Upper lobe of right lung (tissue), 1 donor: Measurements from ENCODE around the gene GM2A. TPM values are rescaled to one million over a fixed set of nuclear protein-coding genes. Genes with fewer than 3 reads are reported as not detected.
A peak's percentile ranks its signal among the peaks of the same experiment; 100 is the strongest.
"Not testable (repeated sequence)": the region's sequence is repeated elsewhere in the genome, so short reads cannot be mapped to it uniquely, and the experiment has no call there.

Experiments
- ATAC-seq: fragments of 200-7000 bp; cut with Tn5 transposase; one replicate; pipeline ENCODE4 v1.9.1; 2020; ENCODE audit warnings: mild to moderate bottlenecking, moderate library complexity
- DNase-seq: peaks from one replicate; pipeline ENCODE4 v3.0.0-alpha.2; 2020
- H3K27ac ChIP-seq: fragments of 200-600 bp; one replicate; pipeline ENCODE4 v1.8.0; 2022
- H3K27me3 ChIP-seq: fragments of 200-600 bp; one replicate; pipeline ENCODE4 v1.8.0; 2022; ENCODE audit warnings: mild to moderate bottlenecking
- H3K36me3 ChIP-seq: fragments of 200-600 bp; one replicate; pipeline ENCODE4 v1.8.0; 2022
- H3K4me1 ChIP-seq: fragments of 200-600 bp; one replicate; pipeline ENCODE4 v1.8.0; 2022
- H3K4me3 ChIP-seq: fragments of 200-600 bp; one replicate; pipeline ENCODE4 v1.8.0; 2022; ENCODE audit warnings: mild to moderate bottlenecking
- H3K9me3 ChIP-seq: fragments of 200-600 bp; one replicate; pipeline ENCODE4 v1.8.0; 2022
- intact Hi-C: fragments of 100-400 bp; cut with DNase I; formaldehyde crosslinking; loops from one replicate; pipeline ENCODE4 v1.11.0; 2022
- total RNA-seq: library from RNA; stranded (reverse); fragmentation: NEBNext Ultra II Directional; extraction: Animal tissue kit (Norgen Biotek cat#: 25700); gene quantifications from one replicate; pipeline ENCODE4 v1.2.1, GENCODE V29; 2021
- TF ChIP-seq, protein P1 (sequence below): fragments of 200-600 bp; IDR thresholded peaks from one replicate; pipeline ENCODE4 v1.8.0; 2022; ENCODE audit warnings: antibody characterized with exemption
- donor health status: DM: no; HTN: yes; CAD: no; lungs with severe emphysema.

The GM2A gene
- total RNA-seq, 1 donor from 2014 or later, result 104 TPM

GRCh38 chr5:151236888-151237287 is 16.1 kb upstream of the GM2A start:
- ATAC-seq (no peak), DNase-seq (no peak)
- intact Hi-C loops, result loop anchor here (10.0 kb wide), 3 partner anchors 72 to 182 kb away; no protein-coding TSS in a partner anchor
- H3K27ac ChIP-seq, result no peak overlapping the region
- no peaks in the 10 kb centered on the region for H3K9me3 ChIP-seq
- no peak overlapping the region for H3K4me3 ChIP-seq
- H3K36me3 ChIP-seq, result no peaks in the 10 kb centered on the region
- H3K27me3 ChIP-seq, result no peaks in the 10 kb centered on the region
- TF ChIP-seq, protein P1, sequence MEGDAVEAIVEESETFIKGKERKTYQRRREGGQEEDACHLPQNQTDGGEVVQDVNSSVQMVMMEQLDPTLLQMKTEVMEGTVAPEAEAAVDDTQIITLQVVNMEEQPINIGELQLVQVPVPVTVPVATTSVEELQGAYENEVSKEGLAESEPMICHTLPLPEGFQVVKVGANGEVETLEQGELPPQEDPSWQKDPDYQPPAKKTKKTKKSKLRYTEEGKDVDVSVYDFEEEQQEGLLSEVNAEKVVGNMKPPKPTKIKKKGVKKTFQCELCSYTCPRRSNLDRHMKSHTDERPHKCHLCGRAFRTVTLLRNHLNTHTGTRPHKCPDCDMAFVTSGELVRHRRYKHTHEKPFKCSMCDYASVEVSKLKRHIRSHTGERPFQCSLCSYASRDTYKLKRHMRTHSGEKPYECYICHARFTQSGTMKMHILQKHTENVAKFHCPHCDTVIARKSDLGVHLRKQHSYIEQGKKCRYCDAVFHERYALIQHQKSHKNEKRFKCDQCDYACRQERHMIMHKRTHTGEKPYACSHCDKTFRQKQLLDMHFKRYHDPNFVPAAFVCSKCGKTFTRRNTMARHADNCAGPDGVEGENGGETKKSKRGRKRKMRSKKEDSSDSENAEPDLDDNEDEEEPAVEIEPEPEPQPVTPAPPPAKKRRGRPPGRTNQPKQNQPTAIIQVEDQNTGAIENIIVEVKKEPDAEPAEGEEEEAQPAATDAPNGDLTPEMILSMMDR, result no peak
- peaks cover 14% of the 10 kb centered on the region for H3K4me1 ChIP-seq

DNA sequence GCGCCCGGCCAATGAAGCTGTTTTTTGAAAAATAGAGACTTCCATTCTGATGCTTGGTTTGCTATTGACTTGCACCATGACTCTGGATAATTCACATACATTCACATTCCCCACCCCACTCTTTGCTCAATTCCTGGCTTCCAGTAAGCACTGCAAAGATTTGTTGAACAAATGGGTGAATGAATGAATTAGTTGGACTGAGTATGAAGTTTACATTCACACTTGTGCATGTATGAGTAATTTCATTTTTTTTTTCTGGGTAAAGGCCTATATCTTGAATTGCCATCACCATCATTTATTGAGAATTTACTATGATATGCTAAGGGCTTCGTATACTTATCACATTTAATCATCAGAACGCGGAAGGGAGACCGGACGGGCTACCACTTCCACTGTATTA is 15.3 kb upstream of the GM2A start:
- H3K4me1 ChIP-seq, result peaks cover 18% of the 10 kb centered on the region
- H3K4me3 ChIP-seq, result no peak overlapping the region
- H3K27me3 ChIP-seq, result no peaks in the 10 kb centered on the region
- intact Hi-C loops, result loop anchor here (10.0 kb wide), 3 partner anchors 73 to 183 kb away; no protein-coding TSS in a partner anchor
- H3K9me3 ChIP-seq, result no peaks in the 10 kb centered on the region
- TF ChIP-seq, protein P1, result no peak
- ATAC-seq, result no peak
- no peak for DNase-seq
- H3K36me3 ChIP-seq, result no peaks in the 10 kb centered on the region
- H3K27ac ChIP-seq, result no peak overlapping the region

DNA sequence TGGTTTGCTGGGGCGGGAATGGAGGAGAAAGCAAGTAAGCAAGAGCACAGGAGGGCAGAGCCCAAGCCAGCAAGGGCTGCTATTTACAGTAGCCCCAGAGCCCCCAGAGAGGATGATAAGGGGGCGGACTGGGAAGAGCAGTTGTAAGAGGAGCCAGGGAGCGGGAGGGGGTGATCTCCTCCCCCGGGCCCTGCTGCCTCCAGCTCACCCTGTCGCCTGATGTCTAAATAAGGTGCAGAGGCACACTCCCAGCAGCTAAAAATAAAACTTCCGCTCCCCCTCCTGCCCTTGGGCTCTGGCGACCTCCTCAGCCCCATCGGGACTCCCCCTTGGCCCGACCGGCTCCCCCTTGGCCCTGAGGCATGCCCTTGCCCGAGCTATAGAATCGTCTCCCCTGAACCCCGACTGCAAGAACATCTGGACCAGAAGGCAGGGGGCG is 14.7 kb upstream of the GM2A start:
- Histone ChIP-seq H3K36me3 (no peaks in the 10 kb centered on the region), H3K4me1 (peaks cover 18% of the 10 kb centered on the region), H3K27ac (no peak overlapping the region), H3K27me3 (no peaks in the 10 kb centered on the region), H3K4me3 (peak overlapping the region; percentile 17), H3K9me3 (no peaks in the 10 kb centered on the region)
- TF ChIP-seq, protein P1, result no peak
- DNase-seq (no peak), ATAC-seq (no peak)
- intact Hi-C loops, result loop anchor here (10.0 kb wide), 3 partner anchors 74 to 184 kb away; no protein-coding TSS in a partner anchor

DNA sequence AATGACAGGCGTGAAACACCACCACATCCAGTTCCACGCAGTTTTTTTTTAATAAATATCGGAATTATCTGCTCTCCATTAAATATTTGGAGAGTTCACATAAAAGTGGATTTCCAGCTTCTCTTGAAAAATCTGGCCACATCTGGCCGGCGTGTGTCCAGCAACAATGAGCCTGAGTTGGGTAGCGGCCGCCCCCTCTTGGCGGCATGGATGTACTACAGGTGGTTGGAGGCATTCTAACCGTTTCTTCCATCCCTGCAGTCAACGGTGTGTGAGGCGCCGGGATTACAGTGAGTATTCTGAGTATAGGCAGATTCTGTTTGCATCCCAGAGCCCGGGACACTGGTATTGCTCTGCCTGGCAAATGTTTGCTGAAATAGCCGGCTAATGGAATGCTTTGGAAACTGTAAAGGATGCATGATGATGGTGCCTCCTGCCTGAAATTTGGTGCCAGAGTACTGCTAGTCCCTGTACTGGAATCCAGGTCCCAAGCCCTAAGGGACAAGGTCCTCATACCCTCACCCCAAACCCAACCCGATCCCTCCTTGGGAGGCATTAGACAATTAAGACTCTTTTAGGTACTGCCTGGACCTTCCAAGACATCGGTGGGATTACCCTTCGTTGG is 13.6 kb upstream of the GM2A start:
- Histone ChIP-seq H3K27ac (no peak overlapping the region), H3K27me3 (no peaks in the 10 kb centered on the region), H3K4me1 (peaks cover 14% of the 10 kb centered on the region), H3K9me3 (no peaks in the 10 kb centered on the region), H3K4me3 (peak overlapping the region; percentile 17), H3K36me3 (no peaks in the 10 kb centered on the region)
- ATAC-seq, result peak; percentile 84
- TF ChIP-seq, protein P1, result peak; percentile 98
- intact Hi-C loops, result loop anchor here (10.0 kb wide), 3 partner anchors 75 to 185 kb away; no protein-coding TSS in a partner anchor
- peak; percentile 88 for DNase-seq

DNA sequence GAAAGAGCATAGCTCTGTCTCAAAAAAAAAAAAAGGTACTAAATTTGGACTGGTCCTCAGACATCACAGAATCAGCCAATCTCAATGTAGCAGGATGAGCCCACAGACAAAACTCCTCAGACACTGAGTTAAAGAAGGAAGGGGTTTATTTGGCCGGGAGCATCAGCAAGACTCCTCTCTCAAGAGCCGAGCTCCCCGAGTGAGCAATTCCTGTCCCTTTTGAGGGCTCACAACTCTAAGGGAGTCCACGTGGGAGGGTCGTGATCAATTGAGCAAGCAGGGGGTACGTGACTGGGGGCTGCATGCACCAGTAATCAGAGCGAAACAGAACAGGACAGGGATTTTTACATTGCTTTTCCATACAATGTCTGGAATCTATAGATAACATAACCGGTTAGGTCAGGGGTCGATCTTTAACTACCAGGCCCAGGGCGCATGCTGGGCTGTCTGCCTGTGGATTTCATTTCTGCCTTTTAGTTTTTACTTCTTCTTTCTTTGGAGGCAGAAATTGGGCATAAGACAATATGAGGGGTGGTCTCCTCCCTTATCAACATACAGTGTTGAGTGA is 12.6 kb upstream of the GM2A start:
- H3K27ac ChIP-seq, H3K36me3 ChIP-seq, ATAC-seq, H3K4me3 ChIP-seq, DNase-seq, H3K27me3 ChIP-seq, intact Hi-C loops, H3K4me1 ChIP-seq, H3K9me3 ChIP-seq: not testable (repeated sequence)

- peaks cover 4% of the 10 kb centered on the region for H3K4me1 ChIP-seq
- TF ChIP-seq, protein P1, result no peak
- DNase-seq (peak; percentile 78), ATAC-seq (peak; percentile 95)
- no peaks in the 10 kb centered on the region for H3K9me3 ChIP-seq
- intact Hi-C loops, result no loop called here
- no peaks in the 10 kb centered on the region for H3K36me3 ChIP-seq
- H3K27ac ChIP-seq, result no peak overlapping the region
- H3K4me3 ChIP-seq, result no peak overlapping the region
- no peaks in the 10 kb centered on the region for H3K27me3 ChIP-seq
These were observed 11.9 kb upstream of the GM2A start for GRCh38 chr5:151240924-151241635.
